Astrocyte (in vitro differentiated cells and primary cell): ENCODE measurements around the gene GJB4. TPM values are rescaled to one million over a fixed set of nuclear protein-coding genes. Genes with fewer than 3 reads are reported as not detected.

Experiments
- DNase-seq: peaks from one replicate; pipeline ENCODE4 v3.0.0-alpha.2; 2010; ENCODE audit warnings: low read depth
- FAIRE-seq: peaks from 2 replicates; lab custom pipeline; 2011; peaks lifted over from hg19 to GRCh38; lab: Jason Lieb, UNC
- H2AFZ ChIP-seq: 2 replicates; pipeline ENCODE4 v1.6.0; 2012; ENCODE audit warnings: low read depth, low read length, inconsistent platforms
- H3K27ac ChIP-seq: 2 replicates; pipeline ENCODE4 v1.5.1; 2011; ENCODE audit warnings: low read depth, low read length, inconsistent platforms
- H3K27me3 ChIP-seq: 2 replicates; pipeline ENCODE4 v1.6.0; 2011; ENCODE audit warnings: low read length, inconsistent platforms; ENCODE audit not compliant: insufficient read depth
- H3K36me3 ChIP-seq: 2 replicates; pipeline ENCODE4 v1.5.1; 2011; ENCODE audit warnings: low read length, inconsistent platforms; ENCODE audit not compliant: insufficient read depth
- H3K4me1 ChIP-seq: 2 replicates; pipeline ENCODE4 v1.5.1; 2011; ENCODE audit warnings: low read length, inconsistent platforms; ENCODE audit not compliant: insufficient read depth
- H3K4me2 ChIP-seq: 2 replicates; pipeline ENCODE4 v1.6.0; 2012; ENCODE audit warnings: low read length, inconsistent platforms
- H3K4me3 ChIP-seq: 2 replicates; pipeline ENCODE4 v1.5.1; 2011; ENCODE audit warnings: low read depth, mild to moderate bottlenecking, low read length, inconsistent platforms; ENCODE audit not compliant: insufficient read depth
- H3K79me2 ChIP-seq: 2 replicates; pipeline ENCODE4 v1.6.0; 2012; ENCODE audit warnings: mild to moderate bottlenecking, low read length, inconsistent platforms; ENCODE audit not compliant: insufficient read depth
- H3K9ac ChIP-seq: 2 replicates; pipeline ENCODE4 v1.6.0; 2012; ENCODE audit warnings: mild to moderate bottlenecking, low read length, inconsistent platforms
- H3K9me3 ChIP-seq: 2 replicates; pipeline ENCODE4 v1.5.1; 2012; ENCODE audit warnings: low read depth, mild to moderate bottlenecking, low read length, inconsistent platforms; ENCODE audit not compliant: insufficient read depth
- H4K20me1 ChIP-seq: 2 replicates; pipeline ENCODE4 v1.6.0; 2012; ENCODE audit warnings: low read length, inconsistent platforms; ENCODE audit not compliant: insufficient read depth
- H3K27ac Mint-ChIP-seq: one replicate; pipeline ENCODE4 v1.8.0; 2021; ENCODE audit warnings: mild to moderate bottlenecking, mixed read lengths; ENCODE audit not compliant: unreplicated experiment
- H3K27me3 Mint-ChIP-seq: one replicate; pipeline ENCODE4 v1.8.0; 2021; ENCODE audit warnings: low read depth, mixed read lengths; ENCODE audit not compliant: unreplicated experiment
- H3K36me3 Mint-ChIP-seq: one replicate; pipeline ENCODE4 v1.8.0; 2021; ENCODE audit warnings: low read depth, mixed read lengths; ENCODE audit not compliant: unreplicated experiment
- H3K4me1 Mint-ChIP-seq: one replicate; pipeline ENCODE4 v1.8.0; 2021; ENCODE audit warnings: low read depth, mixed read lengths; ENCODE audit not compliant: unreplicated experiment
- H3K4me3 Mint-ChIP-seq: one replicate; pipeline ENCODE4 v1.8.0; 2021; ENCODE audit warnings: mild to moderate bottlenecking, moderate library complexity, mixed read lengths; ENCODE audit not compliant: unreplicated experiment
- H3K9me3 Mint-ChIP-seq: one replicate; pipeline ENCODE4 v1.8.0; 2021; ENCODE audit warnings: mild to moderate bottlenecking, mixed read lengths; ENCODE audit not compliant: unreplicated experiment
- EZH2 ChIP-seq: IDR thresholded peaks from 2 replicates; pipeline ENCODE4 v1.6.1; 2012; ENCODE audit warnings: mild to moderate bottlenecking, low read length, inconsistent platforms; ENCODE audit not compliant: insufficient read depth
- total RNA-seq: library from RNA; stranded (reverse); gene quantifications from 2 replicates; pipeline ENCODE4 v1.2.1, GENCODE V29; 2021
- TF ChIP-seq, protein P1 (sequence below): IDR thresholded peaks from 2 replicates; pipeline ENCODE4 v1.5.1; 2011; ENCODE audit warnings: low read depth, mild to moderate bottlenecking, inconsistent platforms, low read length, moderate library complexity; ENCODE audit not compliant: insufficient read depth

The GJB4 gene
- total RNA-seq, 1 donor from 2014 or later: not detected

DNA sequence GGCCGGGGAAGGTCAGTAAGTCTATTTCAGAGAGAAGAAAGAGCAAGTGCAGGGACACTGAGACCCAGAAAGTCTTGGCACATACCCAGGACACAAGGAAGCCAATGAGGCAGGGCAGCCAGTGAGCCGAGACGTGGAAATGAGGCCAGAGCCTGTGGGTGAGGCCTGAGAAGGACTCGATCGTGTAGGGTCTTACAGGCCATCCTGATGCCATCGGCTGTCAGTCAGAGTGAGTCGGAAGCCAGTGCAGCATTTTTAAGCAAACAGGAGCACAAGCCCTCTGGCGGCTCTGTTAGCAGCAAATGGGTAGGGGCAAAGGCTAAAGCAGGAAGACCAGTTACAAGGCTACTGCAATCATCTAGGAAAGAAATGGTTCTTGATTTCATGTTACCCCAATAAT is 15.4 kb downstream of the GJB4 start:
- Mint-ChIP-seq H3K27ac (no peak overlapping the region), H3K4me1 (no peaks in the 10 kb centered on the region), H3K36me3 (no peaks in the 10 kb centered on the region), H3K27me3 (peaks cover 18% of the 10 kb centered on the region), H3K9me3 (no peaks in the 10 kb centered on the region), H3K4me3 (no peak overlapping the region)
- Histone ChIP-seq H4K20me1 (no peaks in the 10 kb centered on the region), H3K79me2 (no peaks in the 10 kb centered on the region), H3K27ac (no peak overlapping the region), H2AFZ (no peak overlapping the region), H3K9me3 (no peaks in the 10 kb centered on the region), H3K4me3 (no peak overlapping the region), H3K4me2 (no peak overlapping the region), H3K4me1 (no peaks in the 10 kb centered on the region), H3K36me3 (no peaks in the 10 kb centered on the region), H3K27me3 (peaks cover 11% of the 10 kb centered on the region), H3K9ac (no peak overlapping the region)
- DNase-seq: no peak
- FAIRE-seq: no peak
- TF ChIP-seq, protein P1, sequence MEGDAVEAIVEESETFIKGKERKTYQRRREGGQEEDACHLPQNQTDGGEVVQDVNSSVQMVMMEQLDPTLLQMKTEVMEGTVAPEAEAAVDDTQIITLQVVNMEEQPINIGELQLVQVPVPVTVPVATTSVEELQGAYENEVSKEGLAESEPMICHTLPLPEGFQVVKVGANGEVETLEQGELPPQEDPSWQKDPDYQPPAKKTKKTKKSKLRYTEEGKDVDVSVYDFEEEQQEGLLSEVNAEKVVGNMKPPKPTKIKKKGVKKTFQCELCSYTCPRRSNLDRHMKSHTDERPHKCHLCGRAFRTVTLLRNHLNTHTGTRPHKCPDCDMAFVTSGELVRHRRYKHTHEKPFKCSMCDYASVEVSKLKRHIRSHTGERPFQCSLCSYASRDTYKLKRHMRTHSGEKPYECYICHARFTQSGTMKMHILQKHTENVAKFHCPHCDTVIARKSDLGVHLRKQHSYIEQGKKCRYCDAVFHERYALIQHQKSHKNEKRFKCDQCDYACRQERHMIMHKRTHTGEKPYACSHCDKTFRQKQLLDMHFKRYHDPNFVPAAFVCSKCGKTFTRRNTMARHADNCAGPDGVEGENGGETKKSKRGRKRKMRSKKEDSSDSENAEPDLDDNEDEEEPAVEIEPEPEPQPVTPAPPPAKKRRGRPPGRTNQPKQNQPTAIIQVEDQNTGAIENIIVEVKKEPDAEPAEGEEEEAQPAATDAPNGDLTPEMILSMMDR: no peak
- no peak for TF ChIP-seq EZH2

DNA sequence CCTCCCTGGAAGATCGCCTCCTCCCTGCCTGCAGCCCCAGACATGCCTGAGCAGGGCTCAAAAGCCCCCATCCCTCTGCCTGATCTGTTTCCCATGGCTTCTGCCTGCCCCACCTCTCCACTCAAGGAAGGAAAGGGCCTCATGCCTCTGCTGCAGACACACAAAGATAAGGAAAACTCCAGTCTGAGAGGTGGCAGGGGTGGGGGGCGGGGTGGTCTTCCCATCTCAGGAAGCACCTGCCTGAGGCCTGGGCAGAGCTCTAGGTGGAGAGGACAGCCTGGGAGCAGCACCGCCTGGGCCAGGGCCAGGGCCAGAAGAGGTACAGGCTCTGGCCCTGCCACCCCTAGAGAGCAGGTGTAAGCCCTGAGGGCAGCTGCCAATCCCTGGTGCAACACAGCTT is 17.4 kb downstream of the GJB4 start:
- no peaks in the 10 kb centered on the region for H3K36me3 Mint-ChIP-seq
- H3K4me1 Mint-ChIP-seq: no peaks in the 10 kb centered on the region
- Histone ChIP-seq H3K27me3 (peaks cover 23% of the 10 kb centered on the region), H3K9me3 (no peaks in the 10 kb centered on the region), H3K4me3 (no peak overlapping the region), H3K4me1 (peaks cover 7% of the 10 kb centered on the region), H3K27ac (no peak overlapping the region), H3K9ac (no peak overlapping the region), H3K4me2 (no peak overlapping the region), H4K20me1 (no peaks in the 10 kb centered on the region), H3K36me3 (no peaks in the 10 kb centered on the region), H3K79me2 (no peaks in the 10 kb centered on the region), H2AFZ (no peak overlapping the region)
- FAIRE-seq: no peak
- no peaks in the 10 kb centered on the region for H3K9me3 Mint-ChIP-seq
- DNase-seq: no peak
- TF ChIP-seq EZH2: no peak
- TF ChIP-seq, protein P1: no peak
- H3K4me3 Mint-ChIP-seq: no peak overlapping the region
- no peak overlapping the region for H3K27ac Mint-ChIP-seq
- peaks cover 29% of the 10 kb centered on the region for H3K27me3 Mint-ChIP-seq

DNA sequence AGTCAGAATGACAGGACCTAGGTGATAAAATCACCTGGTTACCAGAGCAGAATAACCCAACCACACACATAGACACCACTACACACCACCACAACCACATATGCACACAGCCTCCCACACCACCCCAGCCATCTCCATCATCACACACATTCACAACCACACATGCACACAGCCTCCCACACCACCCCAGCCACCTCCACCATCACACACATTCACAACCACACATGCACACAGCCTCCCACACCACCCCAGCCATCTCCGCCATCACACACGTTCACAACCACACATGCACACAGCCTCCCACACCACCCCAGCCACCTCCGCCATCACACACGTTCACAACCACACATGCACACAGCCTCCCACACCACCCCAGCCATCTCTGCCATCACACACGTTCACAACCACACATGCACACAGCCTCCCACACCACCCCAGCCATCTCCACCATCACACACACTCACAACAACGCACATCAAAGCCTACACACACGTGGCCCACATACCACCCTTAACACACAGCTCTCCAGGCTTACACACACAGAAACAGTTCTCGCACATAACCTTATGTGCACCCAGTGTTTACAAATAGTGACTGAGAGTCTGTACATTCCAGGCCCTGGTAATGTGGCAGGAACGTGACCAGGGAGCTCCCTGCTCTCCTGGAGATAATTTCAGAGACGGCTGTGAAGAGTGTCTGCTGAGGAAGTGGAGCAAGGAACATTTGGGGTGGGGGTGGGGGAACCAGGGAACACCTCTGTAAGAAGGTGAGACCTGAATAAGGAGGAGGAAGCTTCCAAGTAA is 18.2 kb downstream of the GJB4 start:
- H3K79me2 ChIP-seq: no peaks in the 10 kb centered on the region
- no peak overlapping the region for H3K27ac ChIP-seq
- Mint-ChIP-seq H3K36me3 (no peaks in the 10 kb centered on the region), H3K4me3 (no peak overlapping the region), H3K9me3 (no peaks in the 10 kb centered on the region), H3K4me1 (no peaks in the 10 kb centered on the region), H3K27me3 (peaks cover 36% of the 10 kb centered on the region), H3K27ac (no peak overlapping the region)
- peaks cover 10% of the 10 kb centered on the region for H3K4me1 ChIP-seq
- H3K4me3 ChIP-seq: no peak overlapping the region
- no peak for FAIRE-seq
- no peaks in the 10 kb centered on the region for H3K36me3 ChIP-seq
- no peak for DNase-seq
- no peaks in the 10 kb centered on the region for H4K20me1 ChIP-seq
- H3K9me3 ChIP-seq: no peaks in the 10 kb centered on the region
- no peak overlapping the region for H3K9ac ChIP-seq
- no peak overlapping the region for H3K4me2 ChIP-seq
- no peak for TF ChIP-seq EZH2
- TF ChIP-seq, protein P1: no peak
- peaks cover 31% of the 10 kb centered on the region for H3K27me3 ChIP-seq
- no peak overlapping the region for H2AFZ ChIP-seq
